Middle frontal gyrus (tissue), 1 donor: Measurements from ENCODE around the gene HOXB9.

ENCODE experiments used
- DNase-seq: peaks from one replicate; pipeline ENCODE4 v3.0.0-alpha.2; 2015; ENCODE audit warnings: low spot score; ENCODE audit errors: extremely low spot score

Gene HOXB9

GRCh38 chr17:48624544-48625494, 1.3 kb downstream of the HOXB9 start:
- no peak for DNase-seq

- no peak for DNase-seq
Observed at GRCh38 chr17:48624118-48624517, 2.0 kb downstream of the HOXB9 start.

GRCh38 chr17:48623583-48623982, 2.6 kb downstream of the HOXB9 start:
- no peak for DNase-seq

GRCh38 chr17:48622857-48623256, 3.3 kb downstream of the HOXB9 start:
- no peak for DNase-seq

- no peak for DNase-seq
Observed at GRCh38 chr17:48621410-48622392, 4.5 kb downstream of the HOXB9 start.

GRCh38 chr17:48620461-48621139, 5.6 kb downstream of the HOXB9 start:
- no peak for DNase-seq

- DNase-seq, result no peak
Observed at GRCh38 chr17:48619826-48620449, 6.2 kb downstream of the HOXB9 start.

- peak; percentile 62 for DNase-seq
Observed at GRCh38 chr17:48618256-48618896, 7.8 kb downstream of the HOXB9 start.

- DNase-seq, result no peak
Observed at GRCh38 chr17:48617471-48618255, 8.5 kb downstream of the HOXB9 start.

GRCh38 chr17:48616717-48617470, 9.3 kb downstream of the HOXB9 start:
- no peak for DNase-seq

GRCh38 chr17:48615963-48616716, 10.0 kb downstream of the HOXB9 start:
- DNase-seq, result no peak

- DNase-seq, result no peak
Observed at GRCh38 chr17:48615047-48615962, 10.9 kb downstream of the HOXB9 start, which contains the start of gene HOXB8. TSS of gene HOXB8 (minus strand) at chr17:48615292. CDS start at chr17:48614704, 588 bp downstream.

GRCh38 chr17:48613862-48614694, 12.1 kb downstream of the HOXB9 start:
- DNase-seq, result no peak

GRCh38 chr17:48612854-48613691, 13.1 kb downstream of the HOXB9 start:
- DNase-seq, result no peak

GRCh38 chr17:48612456-48612853, 13.7 kb downstream of the HOXB9 start:
- DNase-seq, result no peak
